GM12801 (cell line): ENCODE results near the gene SLC8B1.

Experiments used
- CTCF ChIP-seq: IDR thresholded peaks from one replicate; pipeline ENCODE4 v1.5.1; 2011; ENCODE audit warnings: control low read depth; ENCODE audit not compliant: insufficient read length; ENCODE audit errors: extremely low read depth

Gene SLC8B1

GRCh38 chr12:113334786-113335539, at the start of gene SLC8B1:
SLC8B1 (minus strand) TSS chr12:113335109; CDS start chr12:113332878, 2,231 bp downstream.
- no peak for TF ChIP-seq CTCF

GRCh38 chr12:113382206-113382605, 47.3 kb upstream of the SLC8B1 start:
- TF ChIP-seq CTCF: no peak

- no peak for TF ChIP-seq CTCF
Measured at GRCh38 chr12:113381220-113381619, 46.3 kb upstream of the SLC8B1 start.

- TF ChIP-seq CTCF: no peak
Measured at GRCh38 chr12:113378291-113378690, 43.4 kb upstream of the SLC8B1 start.

GRCh38 chr12:113374823-113375428, 40.0 kb upstream of the SLC8B1 start:
- TF ChIP-seq CTCF: no peak

GRCh38 chr12:113373969-113374368, 39.1 kb upstream of the SLC8B1 start:
- no peak for TF ChIP-seq CTCF

- TF ChIP-seq CTCF: no peak
Measured at GRCh38 chr12:113373440-113373839, 38.5 kb upstream of the SLC8B1 start.
